ENCODE data around the gene GRIK4. TPM values are rescaled to one million over a fixed set of nuclear protein-coding genes. Genes with fewer than 3 reads are reported as not detected.

The GRIK4 gene
- total and polyA plus RNA-seq, 4 donors: 0.05 to 0.25 (median 0.06) TPM; not detected in 1

DNA sequence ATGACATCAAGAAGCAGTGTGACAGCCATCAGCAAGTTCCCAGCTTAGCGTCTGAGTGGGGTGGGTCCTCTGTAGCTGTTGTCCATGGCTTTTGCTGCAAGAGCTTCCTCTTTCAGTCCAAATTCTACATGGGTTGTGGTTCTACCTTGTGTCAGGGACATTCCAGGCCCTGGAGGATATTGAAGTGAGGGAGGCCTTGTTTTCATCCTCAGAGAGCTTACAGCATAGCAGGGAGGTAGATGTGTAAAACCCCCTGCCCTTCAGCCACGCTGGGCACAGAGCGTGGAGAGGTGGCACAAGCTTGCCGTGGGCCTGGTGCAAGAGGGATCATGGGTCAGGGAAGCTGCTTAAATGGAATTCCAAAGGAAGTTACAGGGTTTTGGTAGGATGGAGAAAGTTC, 93.9 kb downstream of the GRIK4 start (continued):
- TF ChIP-seq, protein P1, sequence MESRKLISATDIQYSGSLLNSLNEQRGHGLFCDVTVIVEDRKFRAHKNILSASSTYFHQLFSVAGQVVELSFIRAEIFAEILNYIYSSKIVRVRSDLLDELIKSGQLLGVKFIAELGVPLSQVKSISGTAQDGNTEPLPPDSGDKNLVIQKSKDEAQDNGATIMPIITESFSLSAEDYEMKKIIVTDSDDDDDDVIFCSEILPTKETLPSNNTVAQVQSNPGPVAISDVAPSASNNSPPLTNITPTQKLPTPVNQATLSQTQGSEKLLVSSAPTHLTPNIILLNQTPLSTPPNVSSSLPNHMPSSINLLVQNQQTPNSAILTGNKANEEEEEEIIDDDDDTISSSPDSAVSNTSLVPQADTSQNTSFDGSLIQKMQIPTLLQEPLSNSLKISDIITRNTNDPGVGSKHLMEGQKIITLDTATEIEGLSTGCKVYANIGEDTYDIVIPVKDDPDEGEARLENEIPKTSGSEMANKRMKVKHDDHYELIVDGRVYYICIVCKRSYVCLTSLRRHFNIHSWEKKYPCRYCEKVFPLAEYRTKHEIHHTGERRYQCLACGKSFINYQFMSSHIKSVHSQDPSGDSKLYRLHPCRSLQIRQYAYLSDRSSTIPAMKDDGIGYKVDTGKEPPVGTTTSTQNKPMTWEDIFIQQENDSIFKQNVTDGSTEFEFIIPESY (IDR thresholded peaks at IDR 0.05): no peak

DNA sequence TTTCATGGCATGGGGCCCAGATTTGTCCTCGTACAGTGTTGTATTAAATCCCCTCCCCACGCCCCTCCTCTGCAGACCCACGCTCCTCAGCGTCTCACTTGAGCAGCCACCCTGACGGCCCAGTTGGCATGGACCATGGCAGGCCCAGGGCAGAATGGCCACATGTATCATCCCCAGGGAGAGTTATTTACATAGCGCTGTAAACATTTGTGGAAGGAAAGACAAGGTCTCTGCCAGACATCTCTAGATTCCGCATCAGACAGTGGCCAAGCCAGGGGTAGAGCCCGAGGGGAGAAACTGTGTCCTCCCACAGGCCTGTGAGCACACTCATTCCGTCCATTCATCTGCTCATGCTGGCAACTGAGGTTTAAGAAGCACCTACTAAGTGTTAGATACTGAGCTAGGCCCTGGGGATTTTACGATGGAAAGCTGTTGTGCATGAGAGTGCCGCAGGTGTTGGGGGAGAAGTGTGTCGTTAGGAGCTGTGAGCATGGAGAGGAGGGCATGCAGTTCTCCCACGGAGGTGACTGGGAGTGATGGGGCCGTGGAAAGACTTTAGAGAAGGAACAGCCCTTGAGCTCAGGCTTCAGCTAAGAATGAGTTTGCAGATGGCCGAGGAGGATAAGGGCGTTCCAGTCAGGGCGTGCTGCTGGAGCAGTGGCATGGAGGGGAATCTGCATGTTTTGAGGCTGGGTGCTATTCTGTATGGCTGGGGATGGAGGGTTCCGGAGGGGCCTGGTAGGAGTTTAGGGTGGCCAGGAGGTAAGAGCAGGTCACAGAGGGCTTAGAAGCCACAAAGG, 94.9 kb downstream of the GRIK4 start:
- Histone ChIP-seq H3K4me1 (ENCODE audit: control insufficient read depth in 4 of 4, insufficient read depth in 4 of 4, low read length in 3 of 4) (peaks cover 1 to 6% (median 4%) of the 10 kb centered on the region in 4 donors), H3K9me3 (ENCODE audit: control insufficient read depth in 4 of 4, low read length in 3 of 4) (no peaks in the 10 kb centered on the region), H3K36me3 (ENCODE audit: control insufficient read depth in 4 of 4, insufficient read depth in 3 of 4, low read depth in 1 of 4, low read length in 3 of 4) (no peaks in the 10 kb centered on the region), H3K4me3 (ENCODE audit: low read depth in 1 of 3, low read length in 3 of 3) (no peak overlapping the region), H3K27me3 (ENCODE audit: control insufficient read depth in 4 of 4, insufficient read depth in 4 of 4, low read length in 3 of 4) (peaks cover 0 to 9% (median 3%) of the 10 kb centered on the region in 4 donors), H3K9ac (ENCODE audit: low read depth in 1 of 2, low read length in 2 of 2) (no peak overlapping the region), H3K27ac (ENCODE audit: low read depth in 1 of 2, low read length in 2 of 2) (no peak overlapping the region)
- WGBS: 93% methylated on average over 18 of the region's 18 CpGs
- TF ChIP-seq, protein P2, sequence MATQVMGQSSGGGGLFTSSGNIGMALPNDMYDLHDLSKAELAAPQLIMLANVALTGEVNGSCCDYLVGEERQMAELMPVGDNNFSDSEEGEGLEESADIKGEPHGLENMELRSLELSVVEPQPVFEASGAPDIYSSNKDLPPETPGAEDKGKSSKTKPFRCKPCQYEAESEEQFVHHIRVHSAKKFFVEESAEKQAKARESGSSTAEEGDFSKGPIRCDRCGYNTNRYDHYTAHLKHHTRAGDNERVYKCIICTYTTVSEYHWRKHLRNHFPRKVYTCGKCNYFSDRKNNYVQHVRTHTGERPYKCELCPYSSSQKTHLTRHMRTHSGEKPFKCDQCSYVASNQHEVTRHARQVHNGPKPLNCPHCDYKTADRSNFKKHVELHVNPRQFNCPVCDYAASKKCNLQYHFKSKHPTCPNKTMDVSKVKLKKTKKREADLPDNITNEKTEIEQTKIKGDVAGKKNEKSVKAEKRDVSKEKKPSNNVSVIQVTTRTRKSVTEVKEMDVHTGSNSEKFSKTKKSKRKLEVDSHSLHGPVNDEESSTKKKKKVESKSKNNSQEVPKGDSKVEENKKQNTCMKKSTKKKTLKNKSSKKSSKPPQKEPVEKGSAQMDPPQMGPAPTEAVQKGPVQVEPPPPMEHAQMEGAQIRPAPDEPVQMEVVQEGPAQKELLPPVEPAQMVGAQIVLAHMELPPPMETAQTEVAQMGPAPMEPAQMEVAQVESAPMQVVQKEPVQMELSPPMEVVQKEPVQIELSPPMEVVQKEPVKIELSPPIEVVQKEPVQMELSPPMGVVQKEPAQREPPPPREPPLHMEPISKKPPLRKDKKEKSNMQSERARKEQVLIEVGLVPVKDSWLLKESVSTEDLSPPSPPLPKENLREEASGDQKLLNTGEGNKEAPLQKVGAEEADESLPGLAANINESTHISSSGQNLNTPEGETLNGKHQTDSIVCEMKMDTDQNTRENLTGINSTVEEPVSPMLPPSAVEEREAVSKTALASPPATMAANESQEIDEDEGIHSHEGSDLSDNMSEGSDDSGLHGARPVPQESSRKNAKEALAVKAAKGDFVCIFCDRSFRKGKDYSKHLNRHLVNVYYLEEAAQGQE (IDR thresholded peaks at IDR 0.05): no peak
- TF ChIP-seq FOXA2 (IDR thresholded peaks at IDR 0.05) (no peak), JUND (IDR thresholded peaks at IDR 0.05) (no peak), HNF4A (conservative IDR thresholded peaks at IDR 0.05) (no peak)
- TF ChIP-seq, protein P3, sequence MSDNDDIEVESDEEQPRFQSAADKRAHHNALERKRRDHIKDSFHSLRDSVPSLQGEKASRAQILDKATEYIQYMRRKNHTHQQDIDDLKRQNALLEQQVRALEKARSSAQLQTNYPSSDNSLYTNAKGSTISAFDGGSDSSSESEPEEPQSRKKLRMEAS (IDR thresholded peaks at IDR 0.05): no peak
- DNase-seq (ENCODE audit: low spot score): no peak

DNA sequence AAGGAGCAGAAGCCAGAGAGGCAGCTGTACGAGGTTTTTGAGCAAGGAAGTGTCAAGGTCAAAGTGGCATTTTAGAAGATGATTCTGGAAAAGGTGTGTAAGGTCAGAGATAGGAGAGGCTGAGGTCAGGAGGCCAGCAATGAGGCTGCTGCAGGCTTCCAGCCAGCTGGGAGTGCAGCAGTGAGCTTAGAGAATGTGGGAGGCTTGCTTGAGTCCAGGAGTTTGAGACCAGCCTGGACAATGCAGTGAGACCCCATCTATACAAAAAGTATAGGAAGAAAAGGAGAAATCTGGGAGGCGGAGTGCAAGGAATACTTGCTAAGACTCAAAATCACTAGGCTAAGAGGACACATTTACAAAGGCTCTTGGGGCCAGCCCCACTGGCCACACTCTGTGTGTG, 96.5 kb downstream of the GRIK4 start:
- no peak overlapping the region for H3K4me3 ChIP-seq (ENCODE audit: low read depth in 1 of 3, low read length in 3 of 3)
- 73% methylated on average over 2 of the region's 2 CpGs for WGBS
- H3K36me3 ChIP-seq (ENCODE audit: control insufficient read depth in 4 of 4, insufficient read depth in 3 of 4, low read depth in 1 of 4, low read length in 3 of 4): no peaks in the 10 kb centered on the region
- H3K9me3 ChIP-seq (ENCODE audit: control insufficient read depth in 4 of 4, low read length in 3 of 4): no peaks in the 10 kb centered on the region
- peaks cover 0 to 12% (median 4%) of the 10 kb centered on the region in 4 donors for H3K27me3 ChIP-seq (ENCODE audit: control insufficient read depth in 4 of 4, insufficient read depth in 4 of 4, low read length in 3 of 4)
- no peak for DNase-seq (ENCODE audit: low spot score)
- no peak overlapping the region for H3K9ac ChIP-seq (ENCODE audit: low read depth in 1 of 2, low read length in 2 of 2)
- no peak overlapping the region for H3K27ac ChIP-seq (ENCODE audit: low read depth in 1 of 2, low read length in 2 of 2)
- peaks cover 1 to 6% (median 4%) of the 10 kb centered on the region in 4 donors for H3K4me1 ChIP-seq (ENCODE audit: control insufficient read depth in 4 of 4, insufficient read depth in 4 of 4, low read length in 3 of 4)
- TF ChIP-seq SP1 (IDR thresholded peaks at IDR 0.05) (no peak), GABPA (IDR thresholded peaks at IDR 0.05 in 1 of 2, conservative IDR thresholded peaks at IDR 0.05 in 1 of 2) (no peak), YY1 (IDR thresholded peaks at IDR 0.05) (no peak), EGR1 (IDR thresholded peaks at IDR 0.05; ENCODE audit: low read depth in 2 of 2) (no peak), HNF4G (IDR thresholded peaks at IDR 0.05) (no peak), FOXA1 (IDR thresholded peaks at IDR 0.05) (no peak), RAD21 (IDR thresholded peaks at IDR 0.05) (no peak), RXRA (IDR thresholded peaks at IDR 0.05) (no peak)
- TF ChIP-seq, protein P1 (IDR thresholded peaks at IDR 0.05): no peak
- TF ChIP-seq, protein P4, sequence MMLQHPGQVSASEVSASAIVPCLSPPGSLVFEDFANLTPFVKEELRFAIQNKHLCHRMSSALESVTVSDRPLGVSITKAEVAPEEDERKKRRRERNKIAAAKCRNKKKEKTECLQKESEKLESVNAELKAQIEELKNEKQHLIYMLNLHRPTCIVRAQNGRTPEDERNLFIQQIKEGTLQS (IDR thresholded peaks at IDR 0.05): no peak

All from liver (tissue), 9 donors.